IPS-NIHi7 (cell line): Measurements from ENCODE around the gene ERP44.
A peak's percentile ranks its signal among the peaks of the same experiment; 100 is the strongest.
"Not testable (repeated sequence)": the region's sequence is repeated elsewhere in the genome, so short reads cannot be mapped to it uniquely, and the experiment has no call there.

Source experiments
- DNase-seq: peaks from one replicate; pipeline ENCODE4 v3.0.0; 2012; ENCODE audit warnings: mixed read lengths; ENCODE audit errors: extremely low spot score

ERP44 gene

DNA sequence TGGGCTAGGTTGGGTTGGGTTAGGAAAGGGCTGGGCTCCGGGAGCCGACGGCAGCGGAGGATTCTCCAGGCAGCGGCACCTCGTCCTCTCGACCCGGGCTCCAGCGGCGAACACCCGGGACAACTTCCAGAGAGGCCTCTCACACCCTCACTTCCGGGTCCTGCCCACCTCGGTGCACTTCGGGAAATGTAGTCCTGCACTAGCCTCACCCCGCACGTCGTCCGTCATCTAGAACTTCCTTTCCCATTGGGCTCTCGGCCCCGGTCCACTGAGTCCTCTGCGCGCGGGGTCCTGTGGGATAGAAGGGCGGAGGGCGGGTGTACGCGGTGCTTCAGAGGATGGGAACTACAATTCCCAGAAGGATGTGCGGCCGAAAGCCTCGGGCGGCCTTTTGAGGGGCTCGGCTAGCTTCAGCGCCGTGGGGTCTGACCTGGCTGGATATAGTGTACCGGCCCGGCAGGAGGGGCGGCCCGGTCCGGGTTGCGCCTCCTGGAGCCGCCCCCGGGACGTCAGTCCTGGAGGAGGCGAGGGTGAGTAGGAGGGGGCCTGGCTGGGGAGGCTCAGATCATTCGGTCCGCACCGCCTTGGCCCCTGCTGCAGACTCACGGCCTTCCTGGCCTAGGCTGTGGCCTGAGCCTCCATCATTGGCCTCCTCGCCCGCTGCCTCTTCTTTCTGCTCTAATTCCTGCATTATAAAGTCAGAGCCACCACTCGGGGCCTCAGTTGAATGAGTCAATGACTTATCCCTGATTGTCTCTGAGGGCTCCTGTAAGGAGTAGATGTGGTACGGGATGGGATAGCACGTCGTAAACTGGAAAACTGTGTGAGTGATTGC, at the start of gene ERP44, which contains the start of gene INVS:
TSS of gene ERP44 (minus strand) at position 114 of the 835 bp plus-strand sequence. CDS start 160 bp downstream, outside the sequence.
TSS of gene INVS (plus strand) at position 357 of the 835 bp plus-strand sequence. CDS start 5,279 bp downstream, outside the sequence.
- DNase-seq, result peak; percentile 96

GRCh38 chr9:100145976-100146375, 47.2 kb upstream of the ERP44 start:
- DNase-seq, result not testable (repeated sequence)

DNA sequence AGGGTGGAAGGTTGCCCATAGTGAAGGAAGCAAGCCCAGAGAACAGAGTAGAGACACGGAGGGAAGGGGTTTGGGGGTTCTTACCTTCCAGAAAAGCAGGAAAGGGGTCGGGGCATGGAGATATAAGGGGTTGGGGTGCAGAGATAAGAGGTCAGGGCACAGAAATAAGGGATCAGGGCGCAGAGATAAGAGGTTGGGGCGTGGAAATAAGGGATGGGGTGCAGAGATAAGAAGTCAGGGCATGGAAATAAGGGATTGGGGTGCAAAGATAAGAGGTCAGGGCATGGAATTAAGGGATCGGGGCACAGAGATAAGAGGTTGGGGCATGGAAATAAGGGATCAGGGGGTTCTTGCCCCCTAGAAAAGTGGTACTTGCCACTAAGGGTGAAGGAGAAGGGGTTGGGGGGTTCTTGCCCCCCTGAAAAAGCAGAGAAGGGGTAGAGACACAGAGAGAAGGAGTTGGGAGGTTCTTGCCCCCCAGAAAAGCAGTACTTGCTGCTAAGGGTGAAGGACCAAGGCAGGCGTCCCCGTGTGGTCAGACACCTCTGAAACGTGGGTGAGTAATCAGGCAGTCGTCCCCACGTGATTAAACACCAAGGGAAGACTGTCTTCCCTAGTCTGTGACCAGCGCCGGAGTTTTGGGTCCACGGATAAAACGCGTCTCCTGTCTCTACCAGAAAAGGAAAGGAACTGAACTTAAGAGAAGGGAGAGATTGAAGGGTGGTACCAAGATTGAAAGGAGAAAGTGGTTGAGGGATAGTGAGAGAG, 46.6 kb upstream of the ERP44 start:
- DNase-seq, result not testable (repeated sequence)

GRCh38 chr9:100141862-100142261, 43.1 kb upstream of the ERP44 start:
- DNase-seq, result not testable (repeated sequence)

GRCh38 chr9:100140303-100140702, 41.5 kb upstream of the ERP44 start:
- DNase-seq, result not testable (repeated sequence)

DNA sequence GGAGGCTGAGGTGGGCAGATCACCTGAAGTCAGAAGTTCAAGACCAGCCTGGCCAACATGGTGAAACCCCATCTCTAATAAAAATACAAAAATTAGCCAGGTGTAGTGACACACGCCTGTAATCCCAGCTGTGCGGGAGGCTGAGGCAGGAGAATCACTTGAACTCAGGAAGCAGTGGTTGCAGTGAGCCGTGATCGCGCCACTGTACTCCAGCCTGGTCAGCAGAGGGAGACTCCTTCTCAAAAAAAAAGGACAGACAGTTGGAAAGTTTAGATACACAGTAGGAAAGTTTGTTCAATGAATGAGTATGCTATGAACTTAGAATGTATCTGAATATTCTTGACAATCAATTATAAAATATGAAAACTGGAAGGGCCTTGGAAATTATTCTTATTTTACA, 38.0 kb upstream of the ERP44 start:
- not testable (repeated sequence) for DNase-seq

GRCh38 chr9:100134731-100135130, 35.9 kb upstream of the ERP44 start:
- no peak for DNase-seq

GRCh38 chr9:100131875-100132430, 33.2 kb upstream of the ERP44 start:
- DNase-seq, result no peak

DNA sequence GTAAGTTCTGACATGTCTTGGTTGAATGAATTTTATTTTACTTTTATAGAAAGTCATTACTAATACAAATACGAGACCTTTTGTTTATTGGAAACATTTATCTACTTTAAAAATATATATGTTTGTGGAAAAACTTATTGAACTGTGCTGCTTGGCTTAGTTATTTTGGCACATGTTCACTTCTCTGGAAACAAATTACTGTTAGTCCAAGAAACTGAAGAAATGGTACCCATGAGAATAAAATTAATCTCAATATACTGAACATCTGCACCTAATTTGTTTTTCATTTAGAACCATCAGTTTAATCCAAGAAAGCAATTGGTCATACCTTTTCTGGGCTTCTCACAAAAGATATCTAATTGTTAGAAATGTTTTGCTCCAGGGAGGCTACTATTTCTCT, 32.4 kb upstream of the ERP44 start:
- DNase-seq, result no peak

- no peak for DNase-seq
Measured at GRCh38 chr9:100129772-100130171, 31.0 kb upstream of the ERP44 start.

DNA sequence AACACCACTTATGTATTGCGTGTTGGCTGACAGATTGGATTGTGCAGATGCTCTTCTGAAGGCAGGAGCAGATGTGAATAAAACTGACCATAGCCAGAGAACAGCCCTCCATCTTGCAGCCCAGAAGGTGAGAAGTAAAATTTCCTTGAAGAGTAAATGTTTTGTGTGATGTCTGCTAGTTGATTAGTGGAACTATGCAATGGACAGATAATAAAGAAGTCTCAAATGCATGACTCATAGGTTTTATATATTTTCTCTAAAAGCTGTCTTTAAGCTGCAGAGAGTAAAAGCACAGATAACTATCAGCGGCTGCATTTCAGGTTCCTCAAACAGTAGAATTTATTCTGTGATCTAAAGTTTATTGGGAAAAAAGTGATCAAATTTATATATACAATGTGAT, 27.6 kb upstream of the ERP44 start:
- no peak for DNase-seq

- no peak for DNase-seq
Measured at GRCh38 chr9:100125910-100126309, 27.1 kb upstream of the ERP44 start.

- no peak for DNase-seq
Measured at GRCh38 chr9:100125236-100125635, 26.4 kb upstream of the ERP44 start.

DNA sequence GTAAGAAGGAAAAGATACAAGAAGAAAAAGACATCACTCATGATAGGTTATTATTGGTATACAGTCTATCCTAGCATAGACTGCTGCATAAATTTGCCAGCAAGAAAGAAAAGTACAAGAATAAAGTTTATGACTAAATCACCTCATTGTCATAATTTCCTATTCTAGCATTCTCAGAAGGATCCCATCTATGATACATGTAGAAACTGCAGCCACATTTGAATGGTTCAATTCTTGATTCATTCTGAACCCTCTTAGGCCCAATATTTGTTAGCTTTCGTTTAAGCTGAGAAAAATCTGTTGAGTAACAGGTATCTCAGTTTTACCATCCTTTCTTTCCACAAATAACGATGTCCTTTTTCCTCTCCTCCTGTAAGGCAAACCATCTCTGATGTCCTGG, 21.5 kb upstream of the ERP44 start:
- DNase-seq, result no peak

DNA sequence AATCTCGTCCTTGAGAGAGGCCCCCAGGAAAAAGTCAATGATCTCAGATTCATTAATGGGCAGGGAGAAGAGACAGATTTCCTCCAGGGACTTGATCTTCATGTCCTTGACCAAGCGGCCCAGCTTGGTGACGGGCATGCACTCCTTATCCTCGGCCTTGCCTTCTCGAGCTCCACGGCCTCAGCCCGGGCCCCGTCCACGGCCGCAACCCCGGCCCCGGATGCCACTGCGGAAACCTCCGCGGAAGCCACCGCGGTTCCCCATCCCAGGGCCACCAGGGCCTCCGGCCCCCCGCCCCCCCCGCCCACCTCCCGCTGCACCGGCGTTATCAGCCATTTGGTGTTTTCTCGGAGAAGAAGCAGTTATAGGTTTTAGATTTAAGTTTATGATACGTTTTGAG, 18.5 kb upstream of the ERP44 start:
- no peak for DNase-seq

- no peak for DNase-seq
Measured at GRCh38 chr9:100112677-100113336, 14.0 kb upstream of the ERP44 start.

DNA sequence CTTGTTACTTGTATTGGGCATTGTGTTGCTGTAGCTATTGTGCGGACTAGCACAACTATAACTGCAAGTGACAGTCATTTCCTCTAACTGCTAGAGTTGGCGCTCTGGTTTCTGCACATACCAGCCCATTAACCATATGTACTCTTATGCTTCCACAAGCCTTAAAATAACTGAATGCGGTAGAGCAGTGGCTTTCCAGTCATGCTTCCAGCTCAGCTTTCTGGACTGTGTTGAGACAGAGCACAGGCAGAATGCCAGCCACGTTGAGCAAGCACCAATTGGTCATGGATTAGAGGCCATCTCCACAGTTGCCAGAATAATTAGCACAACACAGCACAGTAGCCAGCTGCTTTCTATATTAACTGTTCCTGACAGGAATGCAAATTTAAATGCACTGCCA, 12.4 kb upstream of the ERP44 start:
- DNase-seq, result no peak

DNA sequence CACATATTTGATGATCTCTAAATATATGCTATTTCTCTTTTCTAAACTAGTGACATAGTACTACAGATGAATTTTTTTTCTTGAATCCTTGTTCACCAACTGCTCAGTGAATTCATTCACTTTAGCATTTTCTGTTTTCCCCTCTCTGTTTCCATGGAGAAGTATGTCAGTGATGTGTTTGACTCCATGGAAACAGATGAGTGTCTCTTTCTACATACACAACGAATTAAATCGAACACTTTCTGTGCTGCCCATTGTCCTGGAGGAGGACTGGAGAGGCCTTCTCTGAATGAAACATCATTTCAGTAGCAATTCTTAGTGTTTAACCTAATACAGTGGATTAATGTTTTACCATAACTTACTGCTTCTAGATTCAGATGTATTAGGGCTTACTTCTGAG, 9.8 kb upstream of the ERP44 start:
- DNase-seq, result no peak

DNA sequence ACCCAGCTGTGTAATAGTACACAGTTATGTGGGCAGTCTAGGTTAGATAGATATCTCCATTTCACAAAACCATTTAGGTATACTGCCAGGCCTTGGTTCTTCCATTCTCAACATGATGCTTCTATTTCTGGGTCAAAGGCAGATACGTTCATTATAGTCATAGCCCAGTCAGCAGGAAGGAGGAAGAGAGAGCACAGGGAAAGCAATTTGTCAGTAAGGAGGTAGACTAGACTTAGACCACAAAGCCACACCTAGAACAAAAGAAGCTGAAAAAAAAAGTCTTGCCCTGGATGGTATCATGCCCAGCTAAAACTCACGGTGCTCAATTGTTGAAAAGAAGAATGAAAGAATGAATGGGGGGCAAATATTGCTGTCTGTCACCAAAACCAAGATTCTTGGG, 7.8 kb upstream of the ERP44 start:
- no peak for DNase-seq

- no peak for DNase-seq
Measured at GRCh38 chr9:100105861-100106260, 7.1 kb upstream of the ERP44 start.

- DNase-seq, result no peak
Measured at GRCh38 chr9:100104314-100104713, 5.5 kb upstream of the ERP44 start.

DNA sequence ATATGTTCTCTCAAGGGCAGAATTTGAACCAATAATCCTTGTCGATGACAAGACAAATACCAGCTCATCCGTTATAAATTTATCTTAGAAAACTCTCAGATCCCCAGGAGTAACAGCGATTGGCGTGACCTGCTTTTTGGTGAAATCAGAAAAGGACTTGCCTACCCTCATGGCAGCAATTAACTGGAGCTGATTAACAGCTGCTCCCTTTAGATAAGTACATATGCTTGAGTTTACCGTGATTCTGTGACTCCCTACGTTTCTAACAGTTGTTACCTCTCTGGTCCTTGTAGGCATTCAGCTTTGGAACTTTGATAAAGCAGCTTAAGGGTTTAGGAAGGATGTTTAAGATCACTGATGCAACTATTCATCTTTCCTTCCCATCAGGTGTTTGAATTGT, 2.8 kb upstream of the ERP44 start:
- DNase-seq, result no peak
